Measurements from ENCODE around the gene CD7.

CD7 gene

GRCh38 chr17:82358465-82359350, 41.3 kb upstream of the CD7 start, which contains the start of gene TEX19:
TEX19 (plus strand) TSS chr17:82359247; CDS start chr17:82362151, 2,904 bp downstream.
- ChIA-PET CTCF (interaction anchor here (1.7 to 2.8 kb wide), 4 partner anchors 8 to 56 kb away, joined by 6 to 12 read pairs (median 8); no protein-coding TSS in a partner anchor), POLR2A (no interaction called here)
- no peak for TF ChIP-seq CTCF (IDR thresholded peaks at IDR 0.05; ENCODE audit: insufficient read depth, low read length, missing control alignments)
- H3K4me3 ChIP-seq (ENCODE audit: low read depth, low read length) = no peak within 1 kb of the TSS
- no peak for DNase-seq (ENCODE audit: low read depth, low spot score)

GRCh38 chr17:82357394-82357793, 40.0 kb upstream of the CD7 start:
- H3K4me3 ChIP-seq (ENCODE audit: low read depth, low read length) = no peak overlapping the region
- no peak for DNase-seq (ENCODE audit: low read depth, low spot score)
- no peak for TF ChIP-seq CTCF (IDR thresholded peaks at IDR 0.05; ENCODE audit: insufficient read depth, low read length, missing control alignments)
- CTCF ChIA-PET = interaction anchor here (1.4 to 2.8 kb wide), 7 partner anchors 8 to 68 kb away, joined by 3 to 12 read pairs (median 7); partner anchors contain the start of gene SECTM1
- POLR2A ChIA-PET = no interaction called here

GRCh38 chr17:82356845-82357355, 39.5 kb upstream of the CD7 start:
- H3K4me3 ChIP-seq (ENCODE audit: low read depth, low read length) = no peak overlapping the region
- POLR2A ChIA-PET = no interaction called here
- no peak for TF ChIP-seq CTCF (IDR thresholded peaks at IDR 0.05; ENCODE audit: insufficient read depth, low read length, missing control alignments)
- CTCF ChIA-PET = interaction anchor here (0.8 to 2.8 kb wide), 11 partner anchors 8 to 69 kb away, joined by 3 to 12 read pairs (median 4); partner anchors contain the start of gene SECTM1
- DNase-seq (ENCODE audit: low read depth, low spot score) = no peak

GRCh38 chr17:82355770-82356427, 38.5 kb upstream of the CD7 start:
- H3K4me3 ChIP-seq (ENCODE audit: low read depth, low read length) = no peak overlapping the region
- ChIA-PET CTCF (interaction anchor here (0.8 to 2.0 kb wide), 10 partner anchors 9 to 199 kb away, joined by 3 to 8 read pairs (median 4); partner anchors contain the start of gene SECTM1), POLR2A (no interaction called here)
- DNase-seq (ENCODE audit: low read depth, low spot score) = no peak
- TF ChIP-seq CTCF (IDR thresholded peaks at IDR 0.05; ENCODE audit: insufficient read depth, low read length, missing control alignments) = no peak

GRCh38 chr17:82354804-82355308, 37.4 kb upstream of the CD7 start:
- no peak for DNase-seq (ENCODE audit: low read depth, low spot score)
- no peak overlapping the region for H3K4me3 ChIP-seq (ENCODE audit: low read depth, low read length)
- no peak for TF ChIP-seq CTCF (IDR thresholded peaks at IDR 0.05; ENCODE audit: insufficient read depth, low read length, missing control alignments)
- POLR2A ChIA-PET = no interaction called here
- CTCF ChIA-PET = interaction anchor here (1.1 to 2.0 kb wide), 4 partner anchors 29 to 200 kb away, joined by 3 to 7 read pairs (median 4); no protein-coding TSS in a partner anchor

All from AG04449 (cell line).